Femur (tissue), 1 donor: ENCODE measurements around the gene ANKRD27.
A peak's percentile ranks its signal among the peaks of the same experiment; 100 is the strongest.
"Not testable (repeated sequence)": the region's sequence is repeated elsewhere in the genome, so short reads cannot be mapped to it uniquely, and the experiment has no call there.

Source experiments
- DNase-seq: peaks from one replicate; pipeline ENCODE4 v3.0.0-alpha.2; 2017

ANKRD27 gene

GRCh38 chr19:32598022-32598421 is 77.0 kb downstream of the ANKRD27 start:
- no peak for DNase-seq

- no peak for DNase-seq
These were observed 79.5 kb downstream of the ANKRD27 start for GRCh38 chr19:32595491-32595890.

- no peak for DNase-seq
These were observed 81.0 kb downstream of the ANKRD27 start for GRCh38 chr19:32594021-32594420.

- DNase-seq: not testable (repeated sequence)
These were observed 87.1 kb downstream of the ANKRD27 start for GRCh38 chr19:32587747-32588504.

GRCh38 chr19:32581705-32582179 is 93.2 kb downstream of the ANKRD27 start:
- DNase-seq: peak; percentile 37

GRCh38 chr19:32580901-32581704 is 93.9 kb downstream of the ANKRD27 start, which contains the start of gene PDCD5:
PDCD5 (plus strand) TSS chr19:32581190; CDS start chr19:32581262, 72 bp downstream.
- peak; percentile 98 for DNase-seq

- DNase-seq: no peak
These were observed 94.6 kb downstream of the ANKRD27 start for GRCh38 chr19:32580353-32580900.

- no peak for DNase-seq
These were observed 98.2 kb downstream of the ANKRD27 start for GRCh38 chr19:32576790-32577189.

- no peak for DNase-seq
These were observed 101.5 kb downstream of the ANKRD27 start for GRCh38 chr19:32573492-32573794.

- DNase-seq: not testable (repeated sequence)
These were observed 102.1 kb downstream of the ANKRD27 start for GRCh38 chr19:32572700-32573491.

- DNase-seq: not testable (repeated sequence)
These were observed 103.4 kb downstream of the ANKRD27 start for GRCh38 chr19:32571471-32572075.

GRCh38 chr19:32570081-32570785 is 104.7 kb downstream of the ANKRD27 start:
- DNase-seq: peak; percentile 58

GRCh38 chr19:32567486-32567885 is 107.5 kb downstream of the ANKRD27 start:
- DNase-seq: no peak

GRCh38 chr19:32566246-32566830 is 108.6 kb downstream of the ANKRD27 start:
- no peak for DNase-seq

GRCh38 chr19:32563761-32564160 is 111.2 kb downstream of the ANKRD27 start:
- no peak for DNase-seq

- DNase-seq: no peak
These were observed 116.3 kb downstream of the ANKRD27 start for GRCh38 chr19:32558607-32559228.

GRCh38 chr19:32555786-32556185 is 119.2 kb downstream of the ANKRD27 start:
- no peak for DNase-seq

- no peak for DNase-seq
These were observed 124.3 kb downstream of the ANKRD27 start for GRCh38 chr19:32550666-32551065.
